ENCODE results near the gene NKTR. TPM values are rescaled to one million over a fixed set of nuclear protein-coding genes. Genes with fewer than 3 reads are reported as not detected.

The NKTR gene
- total and polyA plus RNA-seq, 2 experiments from 2014 or later = 36.8 to 74.3 TPM

- no peak for TF ChIP-seq CTCF (IDR thresholded peaks at IDR 0.05; ENCODE audit: poor library complexity)
- Histone ChIP-seq H3K27me3 (no peaks in the 10 kb centered on the region), H3K4me2 (peak overlapping the region; percentile 90), H3K9me3 (ENCODE audit: low read depth) (no peaks in the 10 kb centered on the region), H2AFZ (peak overlapping the region; percentile 74), H4K20me1 (ENCODE audit: insufficient read depth, poor library complexity, severe bottlenecking) (peaks cover 39% of the 10 kb centered on the region), H3K36me3 (replicated peaks; ENCODE audit: insufficient read depth, low read depth) (no peaks in the 10 kb centered on the region), H3K79me2 (peaks cover 63% of the 10 kb centered on the region), H3K9me2 (replicated peaks; ENCODE audit: insufficient read depth) (no peaks in the 10 kb centered on the region), H3K4me1 (ENCODE audit: insufficient read depth) (peaks cover 20% of the 10 kb centered on the region), H3K27ac (peak overlapping the region; percentile 99), H3K4me3 (peak overlapping the region; percentile 86)
- WGBS (ENCODE audit: low lambda C conversion rate, missing lambda C conversion rate) = under 1% methylated on average over 30 of the region's 31 CpGs
- DNase-seq (ENCODE audit: low spot score) = peak; percentile 72
Measured at GRCh38 chr3:42600958-42601675, 631 bp downstream of the NKTR start.

DNA sequence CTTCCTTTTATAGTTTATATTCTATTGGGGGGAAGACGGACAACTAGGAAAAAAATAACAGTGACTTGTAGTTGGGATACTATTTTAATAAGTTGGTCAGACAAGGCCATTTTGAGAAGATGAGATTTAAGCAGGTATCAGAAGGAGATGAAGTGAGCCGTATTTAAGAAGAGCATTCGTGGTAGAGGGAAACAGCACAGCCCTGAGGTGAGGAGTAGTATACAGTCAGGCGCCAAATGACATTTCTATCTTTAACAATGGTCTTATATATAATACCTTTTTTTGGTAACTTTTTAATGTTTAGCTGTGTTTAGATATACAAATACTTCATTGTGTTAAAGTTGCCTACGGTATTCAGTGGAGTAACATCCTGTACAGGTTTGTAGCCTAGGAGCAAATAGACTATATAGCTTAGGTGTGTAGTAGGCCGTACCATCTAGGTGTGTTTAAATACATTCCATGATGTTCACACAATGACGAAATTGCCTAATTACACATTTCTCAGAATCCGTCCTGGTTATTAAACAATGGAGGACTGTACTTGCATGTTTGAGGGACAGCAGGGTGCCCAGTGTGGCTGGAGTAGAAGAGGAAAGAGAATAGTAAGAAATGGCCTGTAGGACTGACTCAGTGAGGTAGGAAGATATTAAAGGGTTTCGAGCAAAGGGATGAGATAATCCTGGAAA lies 1.6 kb downstream of the NKTR start:
- DNase-seq (ENCODE audit: low spot score) = peak; percentile 46
- 45% methylated on average over 9 of the region's 9 CpGs for WGBS (ENCODE audit: low lambda C conversion rate, missing lambda C conversion rate)
- peaks cover 20% of the 10 kb centered on the region for H3K4me1 ChIP-seq (ENCODE audit: insufficient read depth)

GRCh38 chr3:42602961-42603360 lies 2.5 kb downstream of the NKTR start:
- H3K36me3 ChIP-seq (replicated peaks; ENCODE audit: insufficient read depth, low read depth) = no peaks in the 10 kb centered on the region
- peak overlapping the region; percentile 90 for H3K4me2 ChIP-seq
- peaks cover 75% of the 10 kb centered on the region for H3K79me2 ChIP-seq
- H4K20me1 ChIP-seq (ENCODE audit: insufficient read depth, poor library complexity, severe bottlenecking) = peaks cover 56% of the 10 kb centered on the region
- 100% methylated on average over 1 of the region's 1 CpG for WGBS (ENCODE audit: low lambda C conversion rate, missing lambda C conversion rate)
- DNase-seq (ENCODE audit: low spot score) = no peak
- peaks cover 20% of the 10 kb centered on the region for H3K4me1 ChIP-seq (ENCODE audit: insufficient read depth)
- no peaks in the 10 kb centered on the region for H3K9me3 ChIP-seq (ENCODE audit: low read depth)
- H3K4me3 ChIP-seq = no peak overlapping the region
- H3K27me3 ChIP-seq = no peaks in the 10 kb centered on the region
- TF ChIP-seq EZH2 (IDR thresholded peaks at IDR 0.05; ENCODE audit: borderline replicate concordance) (no peak), CTCF (IDR thresholded peaks at IDR 0.05; ENCODE audit: poor library complexity) (no peak), EZH2phosphoT487 (IDR thresholded peaks at IDR 0.05; ENCODE audit: low read depth, severe bottlenecking, unreplicated experiment) (no peak)
- H3K27ac ChIP-seq = no peak overlapping the region
- H2AFZ ChIP-seq = no peak overlapping the region
- H3K9me2 ChIP-seq (replicated peaks; ENCODE audit: insufficient read depth) = no peaks in the 10 kb centered on the region

More for the DNA sequence above, 1.6 kb downstream of the NKTR start:
- TF ChIP-seq EZH2phosphoT487 (IDR thresholded peaks at IDR 0.05; ENCODE audit: low read depth, severe bottlenecking, unreplicated experiment) = no peak
- TF ChIP-seq CTCF (IDR thresholded peaks at IDR 0.05; ENCODE audit: poor library complexity) = peak; percentile 20
- peaks cover 72% of the 10 kb centered on the region for H3K79me2 ChIP-seq
- H3K27ac ChIP-seq = peak overlapping the region; percentile 99
- peaks cover 49% of the 10 kb centered on the region for H4K20me1 ChIP-seq (ENCODE audit: insufficient read depth, poor library complexity, severe bottlenecking)
- no peaks in the 10 kb centered on the region for H3K9me3 ChIP-seq (ENCODE audit: low read depth)
- H2AFZ ChIP-seq = no peak overlapping the region
- no peaks in the 10 kb centered on the region for H3K36me3 ChIP-seq (replicated peaks; ENCODE audit: insufficient read depth, low read depth)
- H3K9me2 ChIP-seq (replicated peaks; ENCODE audit: insufficient read depth) = no peaks in the 10 kb centered on the region
- peak overlapping the region; percentile 90 for H3K4me2 ChIP-seq
- H3K27me3 ChIP-seq = no peaks in the 10 kb centered on the region
- H3K4me3 ChIP-seq = peak overlapping the region; percentile 86
